HG03460 (cell line): Measurements from ENCODE around the gene ADAMTS19.
"Not testable (repeated sequence)": the region's sequence is repeated elsewhere in the genome, so short reads cannot be mapped to it uniquely, and the experiment has no call there.

Experiments used
- ATAC-seq: cut with Tn5 transposase; IDR thresholded peaks from one replicate; pipeline ENCODE4 v1.9.1; 2021; ENCODE audit not compliant: unreplicated experiment

ADAMTS19 gene

GRCh38 chr5:129459777-129460671 is at the start of gene ADAMTS19:
ADAMTS19 (plus strand) TSS chr5:129460298; CDS start chr5:129460392, 94 bp downstream.
- peak; percentile 51 for ATAC-seq

- no peak for ATAC-seq
Measured at GRCh38 chr5:129410488-129410887, 49.6 kb upstream of the ADAMTS19 start.

GRCh38 chr5:129412721-129413120 is 47.4 kb upstream of the ADAMTS19 start:
- ATAC-seq, result no peak

- no peak for ATAC-seq
Measured at GRCh38 chr5:129413570-129413969, 46.5 kb upstream of the ADAMTS19 start.

GRCh38 chr5:129419292-129419691 is 40.8 kb upstream of the ADAMTS19 start:
- no peak for ATAC-seq

- ATAC-seq, result no peak
Measured at GRCh38 chr5:129425031-129425430, 35.1 kb upstream of the ADAMTS19 start.

- no peak for ATAC-seq
Measured at GRCh38 chr5:129426071-129426470, 34.0 kb upstream of the ADAMTS19 start.

GRCh38 chr5:129428636-129429035 is 31.5 kb upstream of the ADAMTS19 start:
- not testable (repeated sequence) for ATAC-seq

GRCh38 chr5:129431406-129431805 is 28.7 kb upstream of the ADAMTS19 start:
- ATAC-seq, result no peak

GRCh38 chr5:129438322-129438721 is 21.8 kb upstream of the ADAMTS19 start:
- ATAC-seq, result no peak

- no peak for ATAC-seq
Measured at GRCh38 chr5:129440424-129440823, 19.7 kb upstream of the ADAMTS19 start.

GRCh38 chr5:129441096-129441495 is 19.0 kb upstream of the ADAMTS19 start:
- ATAC-seq, result no peak

GRCh38 chr5:129445379-129445778 is 14.7 kb upstream of the ADAMTS19 start:
- ATAC-seq, result no peak

GRCh38 chr5:129447968-129448367 is 12.1 kb upstream of the ADAMTS19 start:
- ATAC-seq, result no peak

GRCh38 chr5:129448654-129449053 is 11.4 kb upstream of the ADAMTS19 start:
- no peak for ATAC-seq

GRCh38 chr5:129454461-129454860 is 5.6 kb upstream of the ADAMTS19 start:
- ATAC-seq, result no peak

GRCh38 chr5:129459450-129459776 is 685 bp upstream of the ADAMTS19 start:
- ATAC-seq, result no peak

- ATAC-seq, result no peak
Measured at GRCh38 chr5:129460672-129460935, 506 bp downstream of the ADAMTS19 start.

GRCh38 chr5:129460936-129461710 is 1.0 kb downstream of the ADAMTS19 start:
- ATAC-seq, result peak; percentile 46

- no peak for ATAC-seq
Measured at GRCh38 chr5:129461711-129462332, 1.7 kb downstream of the ADAMTS19 start.

- ATAC-seq, result no peak
Measured at GRCh38 chr5:129465776-129466344, 5.8 kb downstream of the ADAMTS19 start.

- no peak for ATAC-seq
Measured at GRCh38 chr5:129474544-129474943, 14.4 kb downstream of the ADAMTS19 start.
